ENCODE measurements around the gene LMF1.

LMF1 gene

GRCh38 chr16:882256-882655 lies 88.5 kb downstream of the LMF1 start:
- Histone ChIP-seq H3K4me1 (ENCODE audit: insufficient read depth, low read length) (no peaks in the 10 kb centered on the region), H3K4me3 (ENCODE audit: low read length) (no peak overlapping the region), H3K36me3 (ENCODE audit: insufficient read depth, low read length) (no peaks in the 10 kb centered on the region), H3K9me3 (ENCODE audit: low read length) (peaks cover 13% of the 10 kb centered on the region), H3K27me3 (ENCODE audit: insufficient read depth, low read length) (no peaks in the 10 kb centered on the region), H2AFZ (ENCODE audit: low read depth, low read length) (no peak overlapping the region)

GRCh38 chr16:881219-882097 lies 89.3 kb downstream of the LMF1 start:
- H3K27me3 ChIP-seq (ENCODE audit: insufficient read depth, low read length) = no peaks in the 10 kb centered on the region
- peaks cover 13% of the 10 kb centered on the region for H3K9me3 ChIP-seq (ENCODE audit: low read length)
- no peak overlapping the region for H3K4me3 ChIP-seq (ENCODE audit: low read length)
- no peaks in the 10 kb centered on the region for H3K36me3 ChIP-seq (ENCODE audit: insufficient read depth, low read length)
- no peak overlapping the region for H2AFZ ChIP-seq (ENCODE audit: low read depth, low read length)
- H3K4me1 ChIP-seq (ENCODE audit: insufficient read depth, low read length) = no peaks in the 10 kb centered on the region

- Histone ChIP-seq H3K4me1 (ENCODE audit: insufficient read depth, low read length) (no peaks in the 10 kb centered on the region), H3K36me3 (ENCODE audit: insufficient read depth, low read length) (no peaks in the 10 kb centered on the region), H3K9me3 (ENCODE audit: low read length) (peaks cover 13% of the 10 kb centered on the region)
These were observed 90.2 kb downstream of the LMF1 start for GRCh38 chr16:880471-881171.

GRCh38 chr16:879986-880385 lies 90.8 kb downstream of the LMF1 start:
- Histone ChIP-seq H3K27me3 (ENCODE audit: insufficient read depth, low read length) (no peaks in the 10 kb centered on the region), H3K4me1 (ENCODE audit: insufficient read depth, low read length) (no peaks in the 10 kb centered on the region), H2AFZ (ENCODE audit: low read depth, low read length) (no peak overlapping the region), H3K4me3 (ENCODE audit: low read length) (no peak overlapping the region), H3K36me3 (ENCODE audit: insufficient read depth, low read length) (no peaks in the 10 kb centered on the region), H3K9me3 (ENCODE audit: low read length) (peaks cover 10% of the 10 kb centered on the region)

More at GRCh38 chr16:880471-881171, 90.2 kb downstream of the LMF1 start:
- Histone ChIP-seq H3K27me3 (ENCODE audit: insufficient read depth, low read length) (no peaks in the 10 kb centered on the region), H2AFZ (ENCODE audit: low read depth, low read length) (no peak overlapping the region), H3K4me3 (ENCODE audit: low read length) (no peak overlapping the region)

GRCh38 chr16:879461-879861 lies 91.3 kb downstream of the LMF1 start:
- no peaks in the 10 kb centered on the region for H3K36me3 ChIP-seq (ENCODE audit: insufficient read depth, low read length)
- no peaks in the 10 kb centered on the region for H3K4me1 ChIP-seq (ENCODE audit: insufficient read depth, low read length)
- H3K27me3 ChIP-seq (ENCODE audit: insufficient read depth, low read length) = no peaks in the 10 kb centered on the region
- peaks cover 8% of the 10 kb centered on the region for H3K9me3 ChIP-seq (ENCODE audit: low read length)
- no peak overlapping the region for H2AFZ ChIP-seq (ENCODE audit: low read depth, low read length)
- H3K4me3 ChIP-seq (ENCODE audit: low read length) = no peak overlapping the region

GRCh38 chr16:878886-879285 lies 91.9 kb downstream of the LMF1 start:
- Histone ChIP-seq H3K9me3 (ENCODE audit: low read length) (peaks cover 4% of the 10 kb centered on the region), H2AFZ (ENCODE audit: low read depth, low read length) (no peak overlapping the region), H3K36me3 (ENCODE audit: insufficient read depth, low read length) (no peaks in the 10 kb centered on the region), H3K27me3 (ENCODE audit: insufficient read depth, low read length) (no peaks in the 10 kb centered on the region), H3K4me1 (ENCODE audit: insufficient read depth, low read length) (no peaks in the 10 kb centered on the region), H3K4me3 (ENCODE audit: low read length) (no peak overlapping the region)

- H3K4me1 ChIP-seq (ENCODE audit: insufficient read depth, low read length) = no peaks in the 10 kb centered on the region
- H3K36me3 ChIP-seq (ENCODE audit: insufficient read depth, low read length) = no peaks in the 10 kb centered on the region
- H2AFZ ChIP-seq (ENCODE audit: low read depth, low read length) = no peak overlapping the region
- H3K27me3 ChIP-seq (ENCODE audit: insufficient read depth, low read length) = no peaks in the 10 kb centered on the region
- peaks cover 2% of the 10 kb centered on the region for H3K9me3 ChIP-seq (ENCODE audit: low read length)
- H3K4me3 ChIP-seq (ENCODE audit: low read length) = no peak overlapping the region
These were observed 92.6 kb downstream of the LMF1 start for GRCh38 chr16:878072-878784.

GRCh38 chr16:877242-878071 lies 93.3 kb downstream of the LMF1 start:
- peaks cover 2% of the 10 kb centered on the region for H3K9me3 ChIP-seq (ENCODE audit: low read length)
- H3K27me3 ChIP-seq (ENCODE audit: insufficient read depth, low read length) = no peaks in the 10 kb centered on the region
- no peaks in the 10 kb centered on the region for H3K36me3 ChIP-seq (ENCODE audit: insufficient read depth, low read length)
- H3K4me1 ChIP-seq (ENCODE audit: insufficient read depth, low read length) = no peaks in the 10 kb centered on the region
- no peak overlapping the region for H3K4me3 ChIP-seq (ENCODE audit: low read length)
- H2AFZ ChIP-seq (ENCODE audit: low read depth, low read length) = no peak overlapping the region

GRCh38 chr16:876523-877241 lies 94.1 kb downstream of the LMF1 start:
- Histone ChIP-seq H3K4me1 (ENCODE audit: insufficient read depth, low read length) (no peaks in the 10 kb centered on the region), H3K9me3 (ENCODE audit: low read length) (peaks cover 2% of the 10 kb centered on the region), H3K27me3 (ENCODE audit: insufficient read depth, low read length) (no peaks in the 10 kb centered on the region), H2AFZ (ENCODE audit: low read depth, low read length) (no peak overlapping the region), H3K4me3 (ENCODE audit: low read length) (no peak overlapping the region), H3K36me3 (ENCODE audit: insufficient read depth, low read length) (no peaks in the 10 kb centered on the region)

- Histone ChIP-seq H3K4me1 (ENCODE audit: insufficient read depth, low read length) (no peaks in the 10 kb centered on the region), H3K27me3 (ENCODE audit: insufficient read depth, low read length) (no peaks in the 10 kb centered on the region), H3K9me3 (ENCODE audit: low read length) (peaks cover 2% of the 10 kb centered on the region), H3K36me3 (ENCODE audit: insufficient read depth, low read length) (no peaks in the 10 kb centered on the region), H3K4me3 (ENCODE audit: low read length) (no peak overlapping the region), H2AFZ (ENCODE audit: low read depth, low read length) (no peak overlapping the region)
These were observed 94.8 kb downstream of the LMF1 start for GRCh38 chr16:876041-876335.

GRCh38 chr16:875182-876040 lies 95.4 kb downstream of the LMF1 start:
- no peaks in the 10 kb centered on the region for H3K4me1 ChIP-seq (ENCODE audit: insufficient read depth, low read length)
- no peak overlapping the region for H2AFZ ChIP-seq (ENCODE audit: low read depth, low read length)
- no peak overlapping the region for H3K4me3 ChIP-seq (ENCODE audit: low read length)
- peaks cover 2% of the 10 kb centered on the region for H3K9me3 ChIP-seq (ENCODE audit: low read length)
- H3K36me3 ChIP-seq (ENCODE audit: insufficient read depth, low read length) = peaks cover 3% of the 10 kb centered on the region
- H3K27me3 ChIP-seq (ENCODE audit: insufficient read depth, low read length) = no peaks in the 10 kb centered on the region
